Stimulated activated CD8-positive, alpha-beta memory T cell treated with anti-CD3 and anti-CD28 coated beads, Interleukin-2, amount 100 ng/mL, for 1 hour (primary cell): Measurements from ENCODE around the gene ADGRL3.
"Not testable (repeated sequence)": the region's sequence is repeated elsewhere in the genome, so short reads cannot be mapped to it uniquely, and the experiment has no call there.

Experiments used
- DNase-seq, 2 donors: peaks; one replicate each; pipeline ENCODE4 v3.0.0-alpha.2; 2020; ENCODE audit warnings: low read depth in 2 of 2

ADGRL3 gene

DNA sequence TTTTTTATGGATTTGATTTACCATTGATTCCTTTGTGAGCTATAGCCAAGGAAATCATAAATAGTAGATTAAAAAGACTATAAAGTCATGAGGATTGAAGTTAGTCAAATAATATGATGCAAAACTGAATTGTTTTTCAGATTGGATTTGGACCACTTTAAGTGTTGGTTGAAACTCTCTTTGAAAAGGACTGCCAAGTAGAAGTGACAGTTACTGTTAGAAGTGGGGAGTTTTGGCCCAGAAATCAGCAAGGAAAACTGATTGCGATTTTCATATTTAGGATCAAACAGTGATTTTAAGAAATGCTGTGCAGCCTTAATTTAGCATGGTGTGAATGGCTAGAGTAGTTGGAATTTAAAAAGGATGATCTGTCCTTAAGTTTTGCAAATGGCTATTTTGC, 4.9 kb downstream of the ADGRL3 start:
- DNase-seq = no peak

DNA sequence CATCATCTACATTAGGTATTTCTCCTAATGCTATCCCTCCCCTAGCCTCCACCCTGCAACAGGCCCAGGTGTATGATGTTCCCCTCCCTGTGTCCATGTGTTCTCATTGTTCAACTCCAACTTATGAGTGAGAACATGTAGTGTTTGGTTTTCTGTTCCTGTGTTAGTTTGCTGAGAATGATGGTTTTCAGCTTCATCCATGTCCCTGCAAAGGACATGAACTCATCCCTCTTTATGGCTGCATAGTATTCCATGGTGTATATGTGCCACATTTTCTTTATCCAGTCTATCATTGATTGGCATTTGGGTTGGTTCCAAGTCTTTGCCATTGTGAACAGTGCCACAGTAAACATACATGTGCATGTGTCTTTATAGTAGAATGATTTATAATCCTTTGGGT, 7.0 kb downstream of the ADGRL3 start:
- DNase-seq = not testable (repeated sequence)

DNA sequence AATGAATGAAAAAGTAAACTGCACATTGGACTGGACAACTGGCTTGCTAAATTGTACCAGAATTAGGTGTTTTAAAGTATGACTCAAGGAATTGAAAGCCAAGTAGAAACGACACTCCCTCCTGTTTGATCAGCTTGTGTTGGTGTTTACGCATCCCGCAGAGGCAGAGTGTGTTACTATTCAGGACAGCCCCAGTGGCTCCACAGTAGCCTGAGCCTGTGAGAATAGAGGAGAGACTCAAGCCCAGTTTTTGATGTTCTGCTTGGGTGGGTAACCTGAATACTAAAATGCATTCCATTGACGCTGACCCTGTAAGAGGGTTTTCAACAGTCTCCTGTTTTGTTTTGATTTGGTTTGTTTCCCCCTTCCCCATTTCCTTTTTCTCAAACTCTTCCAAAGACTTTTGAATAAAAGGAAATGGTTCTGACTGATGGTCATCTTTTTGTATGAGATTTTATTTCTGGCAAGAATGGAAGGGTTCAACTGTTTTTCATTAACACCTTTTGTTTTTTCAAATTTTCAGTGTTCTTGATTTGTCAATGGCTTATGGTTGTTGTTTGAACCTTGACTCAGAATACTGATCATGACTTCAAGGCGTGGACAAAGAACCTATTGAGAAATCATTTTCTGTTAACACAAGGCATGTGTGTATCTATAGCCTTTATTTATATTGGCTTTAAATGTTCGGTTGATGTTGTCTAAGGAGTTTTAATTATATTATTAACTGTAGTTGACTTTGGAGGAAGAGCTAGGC, 10.2 kb downstream of the ADGRL3 start:
- DNase-seq = no peak

GRCh38 chr4:61211781-61212180, 11.7 kb downstream of the ADGRL3 start:
- no peak for DNase-seq

DNA sequence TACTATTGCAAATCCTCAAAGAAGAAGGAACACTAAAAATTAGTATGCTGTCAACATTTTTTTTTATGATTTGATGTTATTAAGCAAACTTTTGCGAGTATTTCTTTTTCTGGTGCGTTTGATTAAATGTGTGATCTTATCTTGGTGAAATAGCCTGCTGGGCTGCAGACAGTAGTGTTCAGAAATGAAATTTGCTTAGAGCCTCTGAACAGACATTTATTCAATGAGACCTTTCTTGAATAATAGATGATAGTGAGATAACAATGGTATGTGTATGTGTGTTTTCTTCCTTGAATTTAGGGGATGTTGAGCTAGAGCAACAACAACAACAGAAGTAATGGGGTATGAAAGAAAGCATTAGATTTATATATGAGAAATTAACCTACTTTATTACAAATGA, 12.7 kb downstream of the ADGRL3 start:
- DNase-seq = no peak

DNA sequence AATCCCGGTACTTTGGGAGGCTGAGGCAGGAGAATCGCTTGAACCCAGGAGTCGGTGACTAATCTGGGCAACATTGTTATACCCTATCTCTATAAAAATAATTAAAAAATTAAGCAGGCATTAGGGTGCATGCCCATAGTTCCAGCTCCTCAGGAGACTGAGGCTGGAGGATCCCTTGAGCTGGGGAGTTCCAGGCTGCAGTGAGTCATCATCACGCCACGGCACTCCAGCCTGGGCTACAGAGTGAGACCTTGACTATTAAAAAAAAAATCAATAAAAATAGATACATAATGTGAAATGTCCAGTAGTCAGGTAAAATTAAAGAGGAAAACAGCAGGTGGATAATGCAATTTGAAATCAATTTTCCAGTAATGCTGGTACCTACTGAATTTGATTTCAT, 14.6 kb downstream of the ADGRL3 start:
- no peak for DNase-seq

- DNase-seq = no peak
These were observed 17.1 kb downstream of the ADGRL3 start for GRCh38 chr4:61217222-61217621.

DNA sequence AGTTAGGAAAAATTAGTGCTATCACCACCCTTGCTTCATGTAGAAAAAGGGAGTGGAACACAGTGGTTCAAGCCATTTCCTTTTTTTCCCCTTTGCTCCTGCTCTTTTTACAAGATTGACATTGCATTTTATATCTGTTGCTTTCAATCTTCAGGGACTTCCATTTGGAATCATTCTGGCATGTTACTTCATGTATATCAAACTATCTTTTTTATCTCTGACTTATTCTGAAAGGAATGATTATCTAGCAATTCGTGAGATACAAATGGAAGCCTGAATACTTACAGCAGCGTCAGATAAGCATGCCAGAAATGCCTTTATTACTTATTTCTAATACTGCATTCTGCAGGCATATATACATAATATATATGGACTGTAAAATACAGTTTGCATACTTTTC, 20.4 kb downstream of the ADGRL3 start:
- DNase-seq = no peak

GRCh38 chr4:61223385-61223784, 23.3 kb downstream of the ADGRL3 start:
- DNase-seq = no peak

- no peak for DNase-seq
These were observed 24.4 kb downstream of the ADGRL3 start for GRCh38 chr4:61224573-61224972.

- no peak for DNase-seq
These were observed 25.5 kb downstream of the ADGRL3 start for GRCh38 chr4:61225656-61226055.

- no peak for DNase-seq
These were observed 31.3 kb downstream of the ADGRL3 start for GRCh38 chr4:61231421-61231820.

DNA sequence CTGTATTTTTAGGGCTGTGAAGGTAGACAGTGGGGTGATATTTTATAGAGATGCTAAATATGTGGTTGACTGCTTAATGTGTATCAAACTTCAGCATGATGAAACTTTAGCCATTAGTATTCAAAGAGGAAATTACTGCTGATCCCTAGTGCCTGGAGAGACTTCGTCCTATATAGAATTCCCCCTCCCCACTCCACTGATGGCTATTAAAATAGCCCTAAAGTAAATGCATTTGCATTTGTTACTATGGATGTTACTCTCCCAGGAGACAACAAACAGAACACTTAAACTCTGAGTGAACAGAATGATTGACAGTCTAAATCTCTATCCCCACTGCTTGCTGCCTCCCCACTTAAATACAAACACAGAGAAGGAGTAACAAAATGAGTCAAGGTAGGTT, 39.1 kb downstream of the ADGRL3 start:
- DNase-seq = no peak

GRCh38 chr4:61243962-61244361, 43.8 kb downstream of the ADGRL3 start:
- no peak for DNase-seq

DNA sequence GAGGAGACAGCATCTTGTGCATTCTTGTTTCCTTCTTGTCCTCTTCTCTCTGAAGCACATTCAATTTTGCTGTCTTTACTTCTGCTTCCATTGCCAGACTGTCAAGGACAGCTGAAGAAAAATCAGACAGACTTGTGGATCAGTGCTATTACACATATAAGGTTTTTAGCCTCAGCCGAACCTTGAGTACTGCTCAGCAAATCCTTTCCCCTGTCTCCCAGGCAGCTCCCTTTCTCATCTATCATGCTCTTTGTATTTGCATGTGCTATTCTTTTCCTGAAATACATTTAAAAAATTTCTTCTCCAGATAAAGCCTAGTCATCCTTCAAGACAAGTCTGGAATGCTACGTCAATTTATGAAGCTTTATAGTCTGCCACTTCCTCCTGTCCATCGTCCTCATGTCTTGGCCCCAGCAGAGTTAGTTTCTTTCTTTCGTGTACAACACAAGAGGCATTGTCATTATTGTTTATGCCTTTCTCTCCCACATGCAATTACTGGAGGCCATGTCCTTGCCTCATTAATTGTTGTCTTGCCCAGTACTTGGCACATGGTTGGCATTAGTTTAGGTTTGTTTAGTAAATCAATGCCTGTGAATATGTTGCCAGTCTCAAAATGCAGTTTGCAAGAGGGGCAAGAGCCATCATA, 45.1 kb downstream of the ADGRL3 start:
- no peak for DNase-seq

- DNase-seq = no peak
These were observed 45.9 kb downstream of the ADGRL3 start for GRCh38 chr4:61246034-61246433.

GRCh38 chr4:61248705-61249104, 48.6 kb downstream of the ADGRL3 start:
- DNase-seq = no peak

DNA sequence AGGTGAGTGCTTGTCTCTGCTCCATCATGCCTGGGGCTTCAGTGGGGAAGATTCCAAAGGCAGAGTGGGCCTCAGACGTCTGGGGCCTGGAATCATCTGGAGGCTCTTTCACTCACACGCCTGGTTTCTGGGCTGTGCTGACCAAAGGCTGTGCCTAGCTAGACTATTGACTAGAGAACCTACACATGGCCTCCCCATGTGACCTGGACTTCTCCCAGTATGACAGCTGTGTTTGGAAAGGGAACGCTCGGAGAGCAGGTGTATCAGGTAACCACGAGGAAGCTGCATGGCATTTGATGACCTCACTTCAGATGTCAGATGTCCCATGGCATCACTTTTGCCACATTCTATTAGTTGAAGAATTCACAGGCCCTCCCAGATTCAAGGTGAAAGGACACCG, 51.0 kb downstream of the ADGRL3 start:
- no peak for DNase-seq

GRCh38 chr4:61254406-61254805, 54.3 kb downstream of the ADGRL3 start:
- no peak for DNase-seq

GRCh38 chr4:61273233-61273632, 73.1 kb downstream of the ADGRL3 start:
- DNase-seq = no peak

DNA sequence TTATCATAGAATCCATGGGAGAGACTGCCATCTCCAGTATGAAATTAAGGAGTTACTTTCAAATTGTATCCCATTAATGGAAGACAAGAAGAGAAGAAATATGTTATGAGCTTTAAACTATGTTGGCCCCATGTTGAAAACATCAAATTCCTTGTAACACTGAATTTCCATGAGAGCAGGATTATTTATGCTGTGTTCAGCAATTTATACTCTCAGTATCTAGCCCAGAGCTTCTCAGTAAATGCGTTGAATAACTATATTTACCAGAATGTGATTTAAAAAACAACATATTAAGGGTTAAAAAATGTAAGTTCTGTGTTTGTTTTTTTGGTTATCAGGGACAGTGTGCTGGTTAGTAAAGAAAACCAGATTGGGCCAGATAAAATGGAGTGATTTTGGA, 74.2 kb downstream of the ADGRL3 start:
- DNase-seq = no peak

- no peak for DNase-seq
These were observed 75.1 kb downstream of the ADGRL3 start for GRCh38 chr4:61275241-61275640.

DNA sequence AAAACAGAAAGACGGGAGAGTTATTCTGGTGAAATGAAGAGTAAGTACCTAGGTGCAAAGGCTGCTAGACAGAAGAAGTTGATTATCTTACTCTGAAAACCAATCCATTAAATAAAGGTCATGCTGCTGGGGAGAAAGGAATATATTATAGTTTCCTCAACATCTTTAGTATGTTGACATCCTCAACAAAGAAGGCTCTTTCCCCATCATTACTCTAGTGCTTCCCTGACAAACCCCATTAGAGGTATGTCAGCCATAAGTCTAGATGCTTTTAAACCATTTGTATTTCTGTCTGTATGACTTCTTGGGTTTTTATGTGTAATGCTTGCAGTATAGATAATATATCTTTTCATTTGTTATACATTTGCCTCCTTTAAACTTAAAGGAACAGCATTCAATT, 75.9 kb downstream of the ADGRL3 start:
- DNase-seq = no peak
